HG02938 (cell line): ENCODE measurements around the gene ZNF835.
"Not testable (repeated sequence)": the region's sequence is repeated elsewhere in the genome, so short reads cannot be mapped to it uniquely, and the experiment has no call there.

ENCODE experiments used
- ATAC-seq: cut with Tn5 transposase; IDR thresholded peaks from one replicate; pipeline ENCODE4 v1.9.1; 2021; ENCODE audit warnings: mild to moderate bottlenecking, moderate library complexity; ENCODE audit not compliant: unreplicated experiment

ZNF835 gene

DNA sequence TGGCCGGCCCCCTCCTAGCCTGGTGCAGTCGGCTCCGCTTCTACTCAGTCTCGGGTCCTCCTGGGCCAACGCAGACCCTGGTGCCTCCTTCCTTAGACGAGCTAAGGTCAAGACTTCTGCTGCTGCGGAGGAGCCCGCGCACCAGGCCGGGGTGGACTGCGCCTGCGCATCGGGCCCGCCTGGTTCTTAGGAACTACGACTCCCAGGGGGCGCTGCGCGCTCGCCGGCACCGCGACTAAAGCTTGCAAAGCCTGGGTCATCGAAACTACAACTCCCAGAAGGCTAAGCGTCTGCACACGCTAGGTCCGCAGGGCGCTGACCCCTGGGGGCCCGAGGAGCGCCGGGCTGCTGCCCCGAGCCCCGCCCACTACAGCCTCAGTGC is at the start of gene ZNF835:
Gene ZNF835, minus strand, starts transcription at position 145 of the 382 bp plus-strand sequence. CDS start 6,559 bp downstream, outside the sequence.
- no peak for ATAC-seq

DNA sequence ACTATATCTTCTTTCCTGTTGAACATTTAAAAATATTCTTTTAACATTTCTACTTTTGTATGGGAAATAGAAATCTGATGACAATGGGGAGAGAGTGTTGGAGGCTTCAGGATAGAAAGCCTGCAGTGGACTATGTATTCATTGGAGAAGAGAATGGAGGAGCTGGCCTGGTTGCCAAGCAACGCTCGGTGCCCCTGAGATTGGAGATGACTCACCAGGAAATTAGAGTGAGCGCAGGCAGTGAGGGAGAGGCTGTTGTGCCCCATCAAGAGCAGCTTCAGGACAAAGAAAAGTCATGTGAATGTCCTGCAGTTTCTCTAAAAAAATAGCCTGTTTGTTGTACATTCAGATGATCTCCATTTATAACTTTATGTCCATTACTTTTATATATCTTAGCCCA is 48.7 kb upstream of the ZNF835 start:
- no peak for ATAC-seq

DNA sequence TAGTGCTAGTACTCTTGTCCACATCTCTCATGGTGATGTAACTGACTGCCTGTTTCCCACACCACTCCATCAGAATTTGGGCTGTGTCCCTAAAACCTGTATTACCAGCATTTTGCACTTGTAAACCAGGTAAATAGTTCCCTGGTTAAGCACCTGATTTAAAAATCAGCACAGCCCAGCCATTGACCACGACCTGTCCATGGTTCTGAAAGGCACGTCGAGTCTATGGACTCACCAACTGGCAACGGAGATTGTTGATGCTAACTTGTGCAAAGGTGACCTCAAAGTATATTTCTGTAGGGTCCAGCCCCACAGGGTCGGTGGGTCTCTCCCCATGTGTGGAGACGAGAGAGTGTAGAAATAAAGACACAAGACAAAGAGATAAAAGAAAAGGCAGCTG is 46.7 kb upstream of the ZNF835 start:
- no peak for ATAC-seq

DNA sequence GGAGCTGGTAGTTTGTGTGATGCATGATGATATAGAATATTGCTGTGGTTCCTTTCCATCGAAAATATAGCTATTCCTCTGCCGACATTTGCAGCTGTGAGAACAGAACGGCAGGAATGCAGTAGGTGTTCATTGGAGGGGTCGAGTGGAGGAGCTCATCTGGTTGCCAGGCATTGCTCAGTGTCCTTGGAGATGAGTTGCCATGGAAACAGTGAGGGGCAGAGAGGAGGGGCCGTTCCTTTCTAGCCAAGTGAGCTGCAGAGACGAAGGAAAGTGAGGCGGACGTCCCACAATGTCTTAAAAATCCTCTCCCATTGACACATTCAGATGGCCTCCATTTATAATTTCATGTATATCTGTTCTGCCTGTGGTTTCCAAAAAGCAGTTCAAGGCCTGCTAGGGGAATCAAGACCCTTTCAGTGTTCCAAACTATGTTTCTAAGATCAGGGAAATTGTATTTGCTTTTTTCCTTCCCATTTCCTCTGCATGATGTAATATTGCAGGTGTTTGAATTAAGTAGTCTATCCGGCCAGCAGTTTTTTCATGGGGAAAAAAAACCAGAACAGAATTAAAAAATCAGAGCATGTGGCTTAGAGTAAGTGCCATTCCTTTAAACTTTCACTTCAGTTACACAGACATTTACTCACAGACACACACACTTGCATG is 41.2 kb upstream of the ZNF835 start:
- no peak for ATAC-seq

DNA sequence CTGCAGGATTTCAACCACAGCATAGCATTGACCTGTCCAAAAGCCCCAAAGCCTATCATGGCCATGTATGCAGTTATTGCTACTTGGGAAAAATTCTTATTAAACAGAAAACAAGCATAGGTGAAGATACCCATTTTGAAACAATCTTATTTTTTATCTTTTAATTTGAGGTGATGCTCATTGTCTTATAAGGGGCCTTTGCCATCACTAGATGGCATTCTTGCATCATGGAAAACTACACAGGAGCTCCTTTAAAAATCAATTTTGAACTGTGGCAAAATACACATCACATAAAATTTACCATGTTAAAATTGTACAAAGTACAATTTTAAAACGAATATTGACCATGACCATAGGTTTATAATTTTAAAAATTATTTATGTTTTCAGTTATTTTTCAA is 38.9 kb upstream of the ZNF835 start:
- no peak for ATAC-seq

DNA sequence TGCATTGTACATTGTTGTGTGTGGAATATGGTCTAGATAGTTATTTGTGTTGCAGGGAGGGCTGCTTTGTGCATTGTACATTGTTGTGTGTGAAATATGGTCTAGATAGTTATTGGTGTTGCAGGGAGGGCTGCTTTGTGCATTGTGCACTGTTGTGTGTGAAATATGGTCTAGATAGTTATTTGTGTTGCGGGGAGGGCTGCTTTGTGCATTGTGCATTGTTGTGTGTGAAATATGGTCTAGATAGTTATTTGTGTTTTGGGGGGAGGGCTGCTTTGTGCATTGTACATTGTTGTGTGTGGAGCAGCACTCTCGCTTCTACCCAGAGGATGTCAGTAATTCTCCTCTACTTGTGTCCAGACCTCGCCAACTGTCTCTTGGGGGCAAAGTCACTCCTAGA is 36.3 kb upstream of the ZNF835 start:
- ATAC-seq, result no peak

DNA sequence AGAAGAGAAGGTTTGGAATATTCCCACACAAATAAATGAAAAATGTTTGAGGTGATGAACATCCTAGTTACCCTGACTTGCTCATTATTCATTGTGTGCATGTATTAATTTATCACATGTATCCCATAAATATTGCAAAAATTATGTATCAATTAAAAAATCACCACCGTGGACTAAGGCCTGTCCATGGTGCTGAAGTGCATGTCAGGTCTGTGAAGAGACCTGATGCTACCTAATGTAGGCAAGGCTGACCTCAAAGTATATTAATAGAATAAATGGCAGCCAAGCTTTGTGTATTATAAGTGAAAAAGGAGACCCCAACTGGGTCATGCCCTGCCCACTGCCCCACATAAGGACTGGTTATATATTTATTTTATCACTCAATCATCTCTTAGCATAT is 34.4 kb upstream of the ZNF835 start:
- no peak for ATAC-seq

DNA sequence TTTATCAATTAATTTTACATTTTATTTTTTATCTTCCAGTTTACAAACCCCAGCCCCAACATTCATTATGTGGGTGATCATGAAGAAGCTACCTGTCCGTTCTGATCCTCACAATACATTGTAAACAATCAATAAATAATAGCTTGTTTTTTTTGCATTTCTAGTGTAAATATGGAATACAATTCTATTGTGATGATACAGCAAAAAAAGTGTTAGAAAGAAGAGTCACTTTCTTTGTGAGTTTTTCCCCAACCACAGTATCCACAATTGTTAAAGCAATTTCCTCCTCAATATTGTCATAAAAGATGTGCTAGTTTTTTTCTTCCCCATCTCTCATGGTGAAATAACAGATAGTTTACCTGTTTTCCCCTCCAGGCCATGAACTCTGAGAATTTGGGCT is 30.3 kb upstream of the ZNF835 start:
- ATAC-seq, result no peak

DNA sequence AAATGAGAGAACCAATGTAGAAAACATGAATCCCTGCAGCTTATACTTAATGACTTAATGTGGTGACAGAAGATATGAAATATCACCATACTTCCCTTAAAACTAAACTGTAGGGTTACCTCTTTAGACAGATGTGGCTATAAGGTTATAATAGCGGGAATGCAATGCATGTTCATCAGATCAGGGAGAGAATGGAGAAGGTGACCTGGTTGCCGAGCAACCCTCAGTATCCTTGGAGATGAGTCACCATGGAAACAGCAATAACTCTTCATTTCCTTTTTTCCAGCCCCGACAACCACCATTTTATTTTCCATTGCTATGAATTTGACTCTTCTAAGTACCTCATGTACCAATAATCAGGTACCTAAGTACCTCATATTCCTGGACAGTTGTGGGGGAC is 28.0 kb upstream of the ZNF835 start:
- no peak for ATAC-seq

DNA sequence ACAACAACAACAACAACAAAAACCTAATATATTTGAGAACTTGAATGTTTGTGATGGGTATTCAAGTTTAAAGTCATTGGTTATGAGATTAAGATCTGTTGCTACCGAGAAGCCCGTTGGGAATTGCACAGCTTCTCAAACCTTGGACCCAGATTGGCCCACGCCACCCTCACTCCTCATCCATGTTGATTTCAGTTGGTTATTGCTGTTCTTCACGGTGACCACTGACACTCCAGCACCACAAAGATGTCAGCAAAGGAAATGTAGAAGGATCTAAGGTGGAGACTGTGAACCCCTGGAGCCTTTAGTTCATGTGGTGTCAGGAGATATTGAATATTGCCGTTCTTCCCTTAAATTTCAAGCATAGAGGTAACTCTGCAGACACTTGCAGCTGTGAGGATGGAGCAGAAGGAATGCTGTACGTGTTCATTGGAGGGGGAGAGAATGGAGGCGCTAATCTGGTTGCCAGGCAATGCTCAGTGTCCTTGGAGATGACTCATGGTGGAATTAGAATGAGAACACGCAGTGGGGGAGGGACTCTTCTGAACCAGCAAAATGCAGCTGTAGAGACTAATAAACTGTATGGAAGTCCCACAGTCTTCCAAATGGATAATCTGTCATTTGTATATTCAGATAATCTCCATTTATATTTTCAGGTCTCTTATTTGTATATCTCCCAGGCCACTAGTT is 20.8 kb upstream of the ZNF835 start:
- no peak for ATAC-seq

DNA sequence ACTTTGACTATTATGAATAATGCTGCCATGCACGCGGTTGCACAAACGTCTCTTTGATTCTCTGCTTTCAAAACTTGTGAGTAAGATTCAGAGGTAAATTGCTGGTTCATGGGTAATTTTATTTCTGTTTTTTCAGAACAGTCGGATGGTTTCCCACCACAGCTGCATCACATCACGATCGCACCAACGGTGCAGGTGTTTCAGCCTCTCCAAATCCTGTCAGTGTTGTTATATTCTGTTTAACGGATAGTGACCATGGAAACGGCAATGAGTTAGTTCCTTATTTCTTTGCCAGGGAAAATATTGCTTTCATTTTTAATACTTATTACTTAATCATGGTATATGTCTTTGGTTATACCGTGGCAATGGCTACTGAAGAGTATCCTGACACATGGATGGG is 19.1 kb upstream of the ZNF835 start:
- ATAC-seq, result no peak

DNA sequence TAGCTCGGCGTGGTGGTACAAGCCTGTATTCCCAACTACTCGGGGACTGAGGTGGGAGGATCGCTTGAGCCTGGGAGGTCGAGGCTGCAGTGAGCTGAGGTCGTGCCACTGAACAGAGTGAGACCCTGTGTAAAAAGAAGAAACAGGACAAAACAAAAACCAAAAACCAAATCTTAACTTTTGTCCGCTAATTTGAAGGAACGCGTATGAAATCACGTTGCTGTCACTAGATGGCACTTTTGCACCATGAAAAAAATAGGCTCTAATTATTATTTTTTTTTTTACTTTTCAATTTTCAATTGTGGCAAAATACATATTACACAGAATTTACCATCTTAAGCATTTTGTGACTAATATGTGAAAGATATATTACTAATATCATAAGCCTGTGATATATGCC is 17.6 kb upstream of the ZNF835 start:
- no peak for ATAC-seq

DNA sequence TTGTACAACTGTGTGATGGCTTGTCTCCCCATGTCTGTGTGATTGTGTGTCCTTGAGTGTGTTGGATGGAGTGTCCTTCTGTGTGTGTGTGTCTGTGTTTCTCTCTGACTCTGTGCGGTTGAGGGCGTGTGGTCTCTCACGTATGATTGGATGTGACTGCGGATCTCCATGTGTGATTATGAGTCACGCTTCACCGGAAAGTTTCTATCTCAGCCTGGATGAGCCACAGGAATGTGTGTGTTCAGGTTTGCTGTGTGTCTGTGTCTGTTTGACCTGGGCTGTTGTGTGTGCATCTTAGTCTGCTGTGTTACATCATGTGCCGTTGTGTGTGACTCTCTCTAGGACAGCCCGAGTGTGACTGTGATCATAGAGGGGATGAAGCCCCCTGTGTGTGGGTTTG is 15.5 kb upstream of the ZNF835 start:
- no peak for ATAC-seq

DNA sequence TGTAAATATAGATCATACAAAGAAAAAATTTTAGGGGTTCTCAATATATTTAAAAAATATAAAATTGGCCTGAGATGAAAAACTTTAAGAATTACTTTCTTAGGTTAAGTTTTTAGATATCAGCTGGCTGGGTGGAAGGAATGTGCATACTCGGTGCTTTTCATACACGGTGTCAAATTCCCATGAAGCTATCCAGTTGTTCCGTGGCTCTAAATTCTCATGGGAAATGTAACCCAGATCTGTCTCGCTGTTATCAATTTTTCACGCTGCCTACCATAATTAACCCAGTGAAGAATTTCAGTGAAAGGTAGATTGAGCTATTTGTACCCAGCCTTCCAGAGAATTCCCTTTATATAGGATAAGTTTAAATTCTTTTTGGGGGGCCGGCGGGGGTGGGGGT is 11.6 kb upstream of the ZNF835 start:
- ATAC-seq, result no peak

DNA sequence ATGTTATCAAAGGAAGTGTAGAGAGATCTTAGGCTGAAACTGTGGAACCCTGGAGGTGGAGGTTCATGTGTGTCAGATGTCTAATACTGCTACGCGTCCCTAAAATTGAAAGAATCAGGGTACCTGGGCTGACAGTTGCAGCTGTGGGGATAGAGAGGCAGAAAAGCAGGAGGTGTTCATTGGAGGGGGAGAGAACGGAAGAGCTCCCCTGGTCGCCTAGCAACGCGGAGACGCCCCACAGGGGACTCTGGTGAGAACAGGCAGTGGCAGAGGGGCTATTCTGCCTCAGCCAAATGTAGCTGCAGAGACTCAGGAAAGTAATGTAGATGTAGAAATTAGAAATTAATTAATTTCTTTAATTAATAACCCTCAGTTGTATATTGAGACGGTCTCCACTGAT is 10.1 kb upstream of the ZNF835 start:
- no peak for ATAC-seq

DNA sequence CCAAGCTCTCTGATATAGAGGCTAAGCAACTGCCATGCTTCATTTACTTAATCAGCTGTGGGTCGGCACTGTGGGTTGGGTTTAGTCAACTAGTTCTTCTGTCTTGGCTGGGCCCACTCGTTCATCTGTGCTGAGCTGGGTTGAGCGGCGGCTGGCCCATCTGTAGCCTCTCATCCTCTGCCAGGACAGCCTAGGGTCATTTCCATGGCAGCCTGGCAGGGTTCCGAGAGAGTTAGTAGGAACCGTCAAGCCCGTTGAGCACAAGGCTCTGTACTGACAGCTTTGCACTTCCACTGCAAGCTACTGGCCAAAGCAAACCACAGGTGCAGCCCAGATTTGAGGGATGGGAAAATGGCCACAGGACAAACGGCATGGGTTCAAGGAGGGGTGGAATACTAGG is 6.6 kb upstream of the ZNF835 start:
- ATAC-seq, result no peak

DNA sequence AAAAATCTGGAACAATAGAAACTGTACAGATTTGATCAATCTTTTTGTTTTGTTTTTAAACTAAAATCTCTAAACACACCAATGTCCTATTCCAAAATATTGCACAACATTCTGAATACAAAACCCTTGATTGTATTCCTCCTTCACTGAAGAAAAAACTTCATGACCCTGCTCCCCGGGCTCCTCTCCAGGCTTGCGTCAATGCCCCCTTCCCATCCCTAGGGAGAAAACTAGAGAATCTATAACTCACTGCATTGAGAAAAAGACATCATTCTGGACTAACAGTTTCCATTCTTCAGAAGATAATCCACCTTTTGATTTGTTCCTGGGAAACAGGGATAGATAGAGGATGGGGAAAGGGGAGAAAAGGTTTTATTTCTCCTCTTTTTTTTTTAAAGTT is 1.1 kb upstream of the ZNF835 start:
- ATAC-seq, result not testable (repeated sequence)

DNA sequence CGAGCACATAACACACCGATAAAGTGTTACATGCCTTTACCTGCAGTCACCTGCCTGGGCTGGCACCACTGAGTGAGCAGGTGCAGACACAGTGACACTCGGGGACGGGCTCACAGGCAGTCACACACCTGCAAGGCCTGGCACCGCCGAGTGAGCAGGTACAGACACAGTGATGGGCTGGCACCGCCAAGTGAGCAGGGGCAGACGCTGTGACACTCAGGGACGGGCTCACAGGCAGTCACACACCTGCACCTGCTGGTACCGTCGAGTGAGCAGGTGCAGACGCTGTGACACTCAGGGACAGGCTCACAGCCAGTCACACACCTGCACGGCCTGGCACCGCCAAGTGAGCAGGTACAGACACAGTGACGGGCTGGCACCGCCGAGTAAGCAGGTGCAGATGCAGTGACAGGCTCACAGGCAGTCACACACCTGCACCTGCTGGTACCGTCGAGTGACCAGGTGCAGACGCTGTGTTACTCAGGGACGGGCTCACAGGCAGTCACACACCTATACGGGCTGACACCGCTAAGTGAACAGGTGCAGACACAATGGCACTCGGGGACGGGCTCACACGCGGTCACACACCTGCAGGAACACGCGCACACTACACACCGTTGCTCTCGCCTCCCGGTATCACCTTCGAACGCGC is 470 bp downstream of the ZNF835 start:
- no peak for ATAC-seq

DNA sequence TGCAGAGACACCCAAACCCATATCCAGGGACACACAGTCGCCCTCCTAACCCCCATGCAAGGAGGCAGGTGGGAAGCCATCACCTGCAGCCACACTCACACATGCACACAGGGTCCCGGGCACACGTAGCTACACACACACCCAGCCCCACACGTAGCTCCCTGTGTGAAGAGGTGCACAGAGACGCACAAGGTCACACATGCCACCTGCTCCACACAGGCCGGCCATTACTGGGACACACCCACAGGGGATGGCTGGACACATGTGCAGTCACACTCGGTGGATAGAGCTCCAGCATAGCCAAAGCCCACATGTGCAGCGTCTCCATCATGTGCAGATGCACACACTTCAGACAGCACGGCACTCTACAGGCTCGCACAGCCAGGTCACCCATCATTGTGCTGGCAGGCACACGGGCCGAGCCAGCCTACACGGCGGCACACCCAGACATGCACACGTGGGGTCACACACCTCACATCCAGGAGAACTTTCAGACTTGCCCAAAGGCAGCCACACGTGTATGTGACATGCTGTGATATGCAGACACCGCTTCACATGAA is 1.1 kb downstream of the ZNF835 start:
- no peak for ATAC-seq

DNA sequence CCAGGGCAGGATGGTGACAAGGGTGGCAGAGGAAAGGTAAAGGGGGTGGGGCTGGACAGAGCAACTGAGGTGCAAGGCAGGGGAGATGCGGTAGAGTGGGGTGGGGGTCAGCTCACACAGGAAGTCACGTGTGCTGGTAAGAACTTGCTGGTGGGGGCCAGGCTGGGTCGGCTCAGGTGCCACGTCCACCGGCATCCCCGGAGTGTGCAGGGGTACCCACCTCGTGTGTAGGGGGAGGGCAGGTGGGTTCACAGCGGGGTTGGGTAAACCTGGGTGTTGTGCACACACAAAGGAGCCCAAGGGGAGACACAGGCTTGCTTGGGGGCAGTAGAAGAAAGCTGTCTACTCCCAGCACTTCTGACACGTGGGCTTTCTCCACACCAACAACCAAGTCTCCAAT is 2.9 kb downstream of the ZNF835 start:
- ATAC-seq, result no peak

DNA sequence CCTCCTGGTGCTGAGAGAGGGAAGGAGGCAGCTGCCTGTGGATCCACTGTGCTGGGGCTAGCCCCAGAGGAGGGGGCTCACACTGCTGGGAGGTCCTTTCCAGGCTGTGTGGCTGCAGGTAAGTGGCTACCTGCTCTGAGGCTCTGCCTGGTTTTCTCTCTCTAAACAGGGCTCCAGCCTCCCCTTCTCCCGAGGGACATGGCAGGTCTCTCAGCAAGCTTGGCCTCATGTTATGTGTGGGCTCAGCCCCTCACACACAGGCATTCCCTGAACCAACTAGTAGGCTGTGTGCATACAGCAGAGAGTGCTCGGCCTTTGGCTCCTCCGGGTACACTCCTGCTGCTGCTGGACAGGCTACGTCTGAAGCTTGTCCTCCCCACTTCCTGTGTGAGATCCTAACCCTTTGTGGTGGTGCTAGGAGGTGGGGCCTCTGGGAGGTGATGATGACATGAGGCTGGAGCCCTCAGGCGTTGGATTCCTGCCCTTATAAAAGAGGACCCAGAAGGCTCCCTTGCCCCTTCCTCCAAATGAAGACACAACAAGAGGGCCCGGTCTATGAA is 4.2 kb downstream of the ZNF835 start:
- ATAC-seq, result no peak

DNA sequence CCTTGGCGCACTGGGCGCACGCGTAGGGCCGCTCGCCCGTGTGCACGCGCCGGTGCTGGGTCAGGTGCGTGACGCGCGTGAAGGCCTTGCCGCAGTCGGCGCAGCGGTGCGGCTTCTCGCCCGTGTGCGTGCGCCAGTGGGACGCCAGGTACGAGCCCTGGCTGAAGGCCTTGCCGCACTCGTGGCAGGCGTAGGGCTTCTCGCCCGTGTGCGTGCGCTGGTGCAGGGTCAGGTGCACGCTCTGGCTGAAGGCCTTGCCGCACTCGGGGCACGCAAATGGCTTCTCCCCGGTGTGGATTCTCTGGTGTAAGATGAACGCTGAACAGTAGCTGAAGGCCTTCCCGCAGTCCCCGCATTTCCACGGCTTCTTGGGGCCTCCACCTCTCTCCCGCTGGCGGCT is 7.0 kb downstream of the ZNF835 start:
- ATAC-seq, result no peak
